ENCODE measurements around the gene ZNF385C. TPM values are rescaled to one million over a fixed set of nuclear protein-coding genes. Genes with fewer than 3 reads are reported as not detected.
A peak's percentile ranks its signal among the peaks of the same experiment; 100 is the strongest.

The ZNF385C gene
- total RNA-seq, 1 donor from 2014 or later: not detected

DNA sequence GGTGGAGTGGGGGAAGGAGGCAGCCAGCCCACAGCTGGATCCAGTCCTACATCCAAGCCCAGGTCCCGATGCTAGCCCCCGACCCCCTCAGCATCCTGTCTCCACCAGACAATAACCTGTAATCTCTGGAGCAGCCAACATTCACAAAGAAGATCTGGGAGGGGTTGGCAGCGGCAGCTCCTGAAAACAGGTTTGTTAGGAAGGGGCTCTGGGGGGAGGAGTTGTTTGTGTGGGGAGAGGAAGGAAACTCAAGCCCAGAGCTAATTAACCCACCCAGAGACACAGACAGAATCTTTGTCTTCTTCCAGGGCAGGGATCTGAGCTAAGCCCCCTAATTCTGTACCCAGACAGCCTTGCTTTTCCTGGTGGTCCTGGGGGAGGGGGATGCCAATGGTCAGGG is 43.2 kb downstream of the ZNF385C start:
- intact Hi-C loops (cut with micrococcal nuclease): no loop called here

GRCh38 chr17:42053731-42054500 is 44.4 kb downstream of the ZNF385C start:
- Mint-ChIP-seq H3K27me3 (ENCODE audit: insufficient read depth) (peaks cover 43% of the 10 kb centered on the region), H3K4me3 (no peak overlapping the region), H3K9me3 (no peaks in the 10 kb centered on the region), H3K4me1 (ENCODE audit: low read depth) (peaks cover 7% of the 10 kb centered on the region), H3K36me3 (ENCODE audit: low read depth) (no peaks in the 10 kb centered on the region), H3K27ac (no peak overlapping the region)
- DNase-seq (ENCODE audit: low spot score): no peak
- intact Hi-C loops (cut with micrococcal nuclease): no loop called here

More for the DNA sequence above, 43.2 kb downstream of the ZNF385C start:
- Mint-ChIP-seq H3K36me3 (ENCODE audit: low read depth) (no peaks in the 10 kb centered on the region), H3K27me3 (ENCODE audit: insufficient read depth) (peaks cover 34% of the 10 kb centered on the region), H3K27ac (no peak overlapping the region), H3K4me3 (no peak overlapping the region), H3K4me1 (ENCODE audit: low read depth) (peaks cover 7% of the 10 kb centered on the region), H3K9me3 (no peaks in the 10 kb centered on the region)
- DNase-seq (ENCODE audit: low spot score): no peak

GRCh38 chr17:42052346-42052877 is 45.9 kb downstream of the ZNF385C start:
- DNase-seq (ENCODE audit: low spot score): no peak
- Mint-ChIP-seq H3K36me3 (ENCODE audit: low read depth) (no peaks in the 10 kb centered on the region), H3K27ac (no peak overlapping the region), H3K4me1 (ENCODE audit: low read depth) (peaks cover 7% of the 10 kb centered on the region), H3K27me3 (ENCODE audit: insufficient read depth) (peaks cover 51% of the 10 kb centered on the region), H3K9me3 (no peaks in the 10 kb centered on the region), H3K4me3 (no peak overlapping the region)
- intact Hi-C loops (cut with micrococcal nuclease): no loop called here

DNA sequence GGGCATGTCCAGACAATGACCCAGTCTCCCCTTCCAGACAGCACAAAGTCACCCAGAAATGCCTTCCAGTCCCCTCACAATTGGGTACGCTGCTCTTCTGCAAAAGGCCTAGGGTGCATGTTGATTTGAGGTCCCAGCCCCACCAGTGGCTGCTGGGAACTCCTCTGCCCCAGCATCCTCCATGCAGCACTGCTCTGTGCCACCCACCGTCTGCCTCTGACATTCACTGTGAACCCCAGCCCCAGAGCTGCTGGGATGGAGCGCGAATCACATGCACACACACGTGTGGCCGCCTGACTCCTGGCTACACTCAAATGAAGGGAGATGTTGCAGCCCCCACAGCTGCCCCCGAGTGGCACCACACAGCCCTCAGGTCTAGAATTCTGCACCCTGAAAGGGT is 46.6 kb downstream of the ZNF385C start:
- Mint-ChIP-seq H3K36me3 (ENCODE audit: low read depth) (no peaks in the 10 kb centered on the region), H3K4me1 (ENCODE audit: low read depth) (peaks cover 7% of the 10 kb centered on the region), H3K9me3 (no peaks in the 10 kb centered on the region), H3K4me3 (peak overlapping the region; percentile 74), H3K27me3 (ENCODE audit: insufficient read depth) (peaks cover 51% of the 10 kb centered on the region), H3K27ac (no peak overlapping the region)
- no peak for DNase-seq (ENCODE audit: low spot score)
- intact Hi-C loops (cut with micrococcal nuclease): no loop called here

DNA sequence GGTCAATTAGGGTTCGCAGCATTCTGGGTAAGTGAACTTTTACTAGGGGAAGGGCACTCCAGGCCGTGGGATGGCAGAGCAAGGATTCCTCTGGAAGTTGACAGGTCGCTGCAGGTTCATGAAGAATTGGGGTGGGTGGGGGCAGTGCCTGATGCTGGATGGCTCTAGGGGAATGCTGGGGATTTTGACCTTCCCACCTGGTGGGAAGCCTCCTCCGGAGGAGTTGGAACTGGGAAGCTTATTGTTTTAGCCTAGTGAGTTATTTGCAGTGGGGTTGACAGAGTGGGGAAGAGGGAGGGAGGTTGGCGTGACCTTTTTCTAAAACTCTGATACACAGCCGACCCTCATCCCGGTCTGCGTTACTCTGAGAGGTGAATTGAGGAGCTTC is 47.3 kb downstream of the ZNF385C start:
- Mint-ChIP-seq H3K4me3 (peak overlapping the region; percentile 74), H3K27ac (no peak overlapping the region), H3K4me1 (ENCODE audit: low read depth) (peaks cover 7% of the 10 kb centered on the region), H3K36me3 (ENCODE audit: low read depth) (no peaks in the 10 kb centered on the region), H3K9me3 (no peaks in the 10 kb centered on the region), H3K27me3 (ENCODE audit: insufficient read depth) (peaks cover 51% of the 10 kb centered on the region)
- intact Hi-C loops (cut with micrococcal nuclease): no loop called here
- DNase-seq (ENCODE audit: low spot score): no peak

GRCh38 chr17:42050393-42051012 is 47.8 kb downstream of the ZNF385C start, which contains the start of gene C17orf113:
Gene C17orf113 (minus strand): TSS chr17:42050601. CDS start chr17:42043376, 7,225 bp downstream.
- no peak within 1 kb of the TSS for H3K27ac Mint-ChIP-seq
- H3K9me3 Mint-ChIP-seq: no peaks in the 10 kb centered on the region
- H3K27me3 Mint-ChIP-seq (ENCODE audit: insufficient read depth): peaks cover 51% of the 10 kb centered on the region
- H3K4me1 Mint-ChIP-seq (ENCODE audit: low read depth): peaks cover 7% of the 10 kb centered on the region
- peak within 1 kb of the TSS; percentile 74 for H3K4me3 Mint-ChIP-seq
- no peak for DNase-seq (ENCODE audit: low spot score)
- H3K36me3 Mint-ChIP-seq (ENCODE audit: low read depth): no peaks in the 10 kb centered on the region
- intact Hi-C loops (cut with micrococcal nuclease): no loop called here

DNA sequence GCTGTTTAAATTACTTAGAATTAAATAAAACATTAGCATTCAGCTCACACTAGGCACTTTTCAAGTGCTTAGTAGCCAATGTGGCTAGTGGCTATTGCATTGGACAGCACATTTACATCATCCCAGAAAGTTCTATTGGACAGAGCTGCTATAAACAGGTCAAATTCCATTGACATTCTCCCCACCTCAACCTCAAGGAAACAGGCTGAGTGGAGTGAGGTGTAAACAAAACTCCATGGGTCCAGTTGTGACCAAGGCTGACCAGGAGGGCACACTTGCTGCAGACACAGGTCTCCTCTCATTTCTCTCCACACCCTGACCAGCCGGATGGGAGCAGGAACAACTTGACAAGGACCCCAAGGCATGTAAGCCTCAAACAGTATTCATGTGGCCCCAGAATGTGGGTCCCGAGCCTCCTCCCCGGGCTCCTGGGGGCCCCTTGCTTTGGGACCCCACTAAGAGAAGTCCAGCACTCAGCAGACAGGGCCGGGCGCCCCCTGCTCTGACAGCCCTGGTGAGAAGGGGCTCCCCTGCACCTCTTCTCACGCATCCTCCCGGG is 48.4 kb downstream of the ZNF385C start:
- DNase-seq (ENCODE audit: low spot score): no peak
- Mint-ChIP-seq H3K27ac (no peak overlapping the region), H3K4me3 (peak overlapping the region; percentile 71), H3K9me3 (no peaks in the 10 kb centered on the region), H3K27me3 (ENCODE audit: insufficient read depth) (peaks cover 49% of the 10 kb centered on the region), H3K4me1 (ENCODE audit: low read depth) (peaks cover 7% of the 10 kb centered on the region), H3K36me3 (ENCODE audit: low read depth) (no peaks in the 10 kb centered on the region)
- intact Hi-C loops (cut with micrococcal nuclease): no loop called here

DNA sequence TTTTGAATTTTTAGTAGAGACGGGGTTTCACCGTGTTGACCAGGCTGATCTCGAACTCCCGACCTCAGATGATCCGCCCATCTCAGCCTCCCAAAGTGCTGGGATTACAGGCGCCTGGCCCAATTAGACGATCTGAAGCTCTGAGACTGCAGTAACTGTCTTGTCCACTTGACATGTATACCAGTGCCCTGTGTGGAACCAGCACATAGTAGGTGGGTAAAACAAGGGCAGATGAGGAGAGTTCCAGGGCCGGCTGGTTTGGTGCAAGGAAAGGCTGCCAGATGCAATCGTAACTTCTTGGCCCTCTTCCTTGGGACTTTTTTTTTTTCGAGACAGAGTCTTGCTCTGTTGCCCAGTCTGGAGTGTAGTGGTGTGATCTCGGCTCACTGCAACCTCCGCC is 50.9 kb downstream of the ZNF385C start:
- peaks cover 37% of the 10 kb centered on the region for H3K27me3 Mint-ChIP-seq (ENCODE audit: insufficient read depth)
- no peaks in the 10 kb centered on the region for H3K9me3 Mint-ChIP-seq
- intact Hi-C loops (cut with micrococcal nuclease): no loop called here
- peaks cover 7% of the 10 kb centered on the region for H3K4me1 Mint-ChIP-seq (ENCODE audit: low read depth)
- H3K36me3 Mint-ChIP-seq (ENCODE audit: low read depth): no peaks in the 10 kb centered on the region
- no peak overlapping the region for H3K27ac Mint-ChIP-seq
- no peak overlapping the region for H3K4me3 Mint-ChIP-seq
- no peak for DNase-seq (ENCODE audit: low spot score)

DNA sequence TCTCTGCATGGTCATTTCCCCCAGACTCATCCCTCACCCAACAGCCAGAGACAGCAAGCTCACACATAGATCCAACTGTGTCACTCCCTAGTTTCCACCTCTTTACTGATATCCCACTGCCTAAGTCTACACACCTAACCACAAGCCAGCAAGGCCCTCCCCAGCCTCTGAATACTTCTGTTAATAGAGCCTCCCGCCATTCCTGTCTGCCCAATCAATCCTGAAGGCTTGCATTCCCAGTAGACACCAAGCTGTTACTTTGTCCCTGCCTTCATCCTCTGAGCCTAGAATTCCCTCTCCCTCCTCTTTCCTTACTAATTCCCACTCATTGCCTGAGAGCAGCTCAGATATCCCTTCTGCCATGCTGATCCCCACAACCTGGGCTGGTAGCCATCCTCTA is 52.6 kb downstream of the ZNF385C start:
- DNase-seq (ENCODE audit: low spot score): no peak
- Mint-ChIP-seq H3K9me3 (no peaks in the 10 kb centered on the region), H3K36me3 (ENCODE audit: low read depth) (no peaks in the 10 kb centered on the region), H3K4me3 (no peak overlapping the region), H3K4me1 (ENCODE audit: low read depth) (peaks cover 1% of the 10 kb centered on the region), H3K27ac (no peak overlapping the region), H3K27me3 (ENCODE audit: insufficient read depth) (peaks cover 21% of the 10 kb centered on the region)
- intact Hi-C loops (cut with micrococcal nuclease): no loop called here

- no peak overlapping the region for H3K4me3 Mint-ChIP-seq
- no peaks in the 10 kb centered on the region for H3K4me1 Mint-ChIP-seq (ENCODE audit: low read depth)
- H3K9me3 Mint-ChIP-seq: no peaks in the 10 kb centered on the region
- H3K27me3 Mint-ChIP-seq (ENCODE audit: insufficient read depth): peaks cover 6% of the 10 kb centered on the region
- no peak overlapping the region for H3K27ac Mint-ChIP-seq
- no peak for DNase-seq (ENCODE audit: low spot score)
- no peaks in the 10 kb centered on the region for H3K36me3 Mint-ChIP-seq (ENCODE audit: low read depth)
- intact Hi-C loops (cut with micrococcal nuclease): no loop called here
Measured at GRCh38 chr17:42042598-42043319, 55.5 kb downstream of the ZNF385C start.

DNA sequence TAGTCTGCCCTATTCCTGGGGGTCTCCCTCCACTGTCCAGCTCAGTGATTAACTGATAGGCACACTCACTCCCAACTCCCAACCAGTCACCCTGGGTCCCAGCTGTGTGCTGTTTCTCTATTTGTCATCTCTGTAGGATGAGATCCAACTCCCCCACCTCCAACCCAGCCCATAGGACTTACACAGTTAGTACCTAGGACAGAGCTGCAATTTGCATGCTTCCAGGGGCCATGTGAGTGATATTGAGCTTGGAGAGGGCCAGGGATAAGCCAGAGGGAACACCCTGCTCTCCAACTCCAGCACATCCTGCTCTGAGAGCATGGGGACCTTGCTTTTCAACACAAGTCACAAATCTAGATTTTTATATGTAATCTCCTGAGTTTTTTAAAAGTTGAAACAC is 56.7 kb downstream of the ZNF385C start:
- Mint-ChIP-seq H3K27me3 (ENCODE audit: insufficient read depth) (peaks cover 6% of the 10 kb centered on the region), H3K4me3 (no peak overlapping the region), H3K36me3 (ENCODE audit: low read depth) (no peaks in the 10 kb centered on the region), H3K27ac (no peak overlapping the region), H3K9me3 (no peaks in the 10 kb centered on the region), H3K4me1 (ENCODE audit: low read depth) (no peaks in the 10 kb centered on the region)
- intact Hi-C loops (cut with micrococcal nuclease): no loop called here
- DNase-seq (ENCODE audit: low spot score): no peak

- intact Hi-C loops (cut with micrococcal nuclease): no loop called here
- H3K4me1 Mint-ChIP-seq (ENCODE audit: low read depth): no peaks in the 10 kb centered on the region
- no peak for DNase-seq (ENCODE audit: low spot score)
- peaks cover 6% of the 10 kb centered on the region for H3K27me3 Mint-ChIP-seq (ENCODE audit: insufficient read depth)
- no peaks in the 10 kb centered on the region for H3K9me3 Mint-ChIP-seq
- no peak overlapping the region for H3K4me3 Mint-ChIP-seq
- H3K27ac Mint-ChIP-seq: no peak overlapping the region
- no peaks in the 10 kb centered on the region for H3K36me3 Mint-ChIP-seq (ENCODE audit: low read depth)
Measured at GRCh38 chr17:42040818-42041217, 57.5 kb downstream of the ZNF385C start.

Measured in activated T-helper 1 cell treated with anti-CD3 and anti-CD28 coated beads, Interleukin-12 subunit alpha, Interleukin-12 subunit beta, Interleukin-2, Interleukin-4 antibody, amounts not matched to agents 30 ng/mL and 10 ng/mL and 1 ng/mL, durations not matched to agents 14 hours and 24 hours and 36 hours (primary cell).